Activated CD8-positive, alpha-beta memory T cell treated with anti-CD3 and anti-CD28 coated beads for 36 hours (primary cell): ENCODE results near the gene GAR1. TPM values are rescaled to one million over a fixed set of nuclear protein-coding genes. Genes with fewer than 3 reads are reported as not detected.
"Not testable (repeated sequence)": the region's sequence is repeated elsewhere in the genome, so short reads cannot be mapped to it uniquely, and the experiment has no call there.

ENCODE experiments used
- CTCF ChIA-PET: fragments of 350-600 bp; sonication (Branson Sonifier 250); formaldehyde crosslinking; loops from one replicate; lab custom pipeline; 2021; ENCODE audit warnings: antibody characterized with exemption; lab: Charles Lee
- POLR2A ChIA-PET: fragments of 350-600 bp; sonication (Branson Sonifier 250); formaldehyde crosslinking; loops from one replicate; lab custom pipeline; 2021; ENCODE audit warnings: antibody characterized with exemption; lab: Charles Lee
- total RNA-seq, 2 experiments: library from RNA; stranded (reverse); gene quantifications; one replicate each; pipeline ENCODE4 v1.2.3, GENCODE V29; 2021

The GAR1 gene
- 10 to 100 TPM; 57.7 to 58.7 TPM for total RNA-seq

DNA sequence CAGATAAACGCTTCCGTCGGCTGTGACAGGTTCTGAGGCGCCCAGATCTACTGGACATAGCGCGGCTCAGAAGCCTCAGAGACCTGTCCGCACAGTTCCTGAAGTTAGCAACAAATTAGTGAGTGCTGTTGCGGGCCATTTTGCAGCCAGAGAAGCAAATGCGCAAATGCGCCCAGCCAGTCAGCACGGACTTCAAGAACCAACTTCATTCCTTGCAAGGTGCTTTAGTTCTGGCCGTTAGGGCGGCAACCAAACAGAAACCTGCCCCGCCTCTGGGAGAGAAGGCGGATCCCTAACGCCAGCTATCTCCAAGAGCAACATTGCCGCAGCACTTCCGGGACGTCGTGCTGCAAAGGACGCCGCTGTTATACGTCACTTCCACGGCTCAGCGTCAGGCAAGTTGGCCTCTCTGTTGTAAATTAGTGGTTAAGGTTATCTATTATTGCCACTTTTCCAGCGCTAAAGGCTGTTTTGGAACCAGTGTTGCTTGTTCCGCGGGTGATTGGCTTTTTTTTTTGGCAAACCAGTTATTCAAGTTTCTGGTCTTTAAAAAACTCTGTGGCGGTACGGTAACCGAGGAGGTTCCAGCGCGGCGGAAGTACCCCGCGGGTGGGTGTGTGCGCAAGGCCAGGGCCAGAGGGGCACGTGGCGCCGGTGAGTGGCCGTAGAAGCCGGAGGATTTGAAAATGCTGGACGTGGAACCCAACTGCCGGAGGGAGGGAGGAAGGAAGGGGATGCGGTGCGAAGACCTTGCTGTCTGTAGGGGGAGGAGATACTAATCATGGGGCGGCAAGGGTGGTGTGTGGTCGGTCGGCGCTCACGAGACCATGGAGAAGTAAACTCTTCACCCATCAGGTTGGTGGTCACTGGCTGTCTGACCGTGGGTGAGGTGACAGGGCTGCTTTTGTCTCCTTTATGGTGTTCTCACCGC lies at the start of gene GAR1:
Gene GAR1 (plus strand): TSS at position 612 of the 931 bp plus-strand sequence. CDS start 403 bp downstream, outside the sequence.
- POLR2A ChIA-PET, result interaction anchor here (0.7 to 1.7 kb wide), 4 partner anchors 47 to 383 kb away, joined by 3 to 9 read pairs (median 4); partner anchors contain the start of gene PLA2G12A
- CTCF ChIA-PET, result no interaction called here

DNA sequence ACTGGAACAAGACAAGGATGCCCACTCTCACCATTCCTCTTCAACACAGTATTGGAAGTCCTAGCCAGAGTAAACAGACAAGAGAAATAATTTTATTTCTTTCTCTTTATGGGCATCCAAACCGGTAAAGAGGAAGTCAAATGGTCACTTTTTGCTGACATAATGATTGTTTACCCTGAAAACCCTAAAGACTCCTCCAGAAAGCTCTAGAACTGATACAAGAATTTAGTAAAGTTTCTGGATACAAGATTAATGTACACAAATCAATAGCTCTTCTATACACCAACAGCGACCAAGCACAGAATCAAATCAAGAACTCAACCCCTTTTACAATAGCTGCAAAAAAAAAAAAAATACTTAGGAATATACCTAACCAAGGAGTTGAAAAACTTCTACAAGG lies 33.5 kb upstream of the GAR1 start:
- POLR2A ChIA-PET, result not testable (repeated sequence)

DNA sequence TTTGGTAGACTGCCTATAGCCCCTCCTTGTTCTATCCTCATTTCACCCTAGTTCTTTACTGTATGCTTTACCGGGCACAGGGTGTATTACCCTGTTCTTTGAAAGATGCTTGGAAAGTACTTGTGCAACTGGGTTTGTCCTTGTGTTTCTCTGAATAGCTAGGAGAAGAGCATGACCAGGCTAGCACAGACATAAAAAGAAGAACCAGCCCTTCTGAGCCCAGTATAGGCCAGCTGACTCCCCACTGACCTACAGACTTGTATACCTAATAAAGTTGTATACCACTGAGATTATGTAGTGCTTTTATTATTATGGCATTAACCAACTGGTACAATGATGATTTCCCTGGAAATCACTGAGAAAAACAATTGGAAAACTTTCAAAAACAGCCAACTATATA lies 28.7 kb upstream of the GAR1 start:
- CTCF ChIA-PET, result no interaction called here
- POLR2A ChIA-PET, result no interaction called here

More for the DNA sequence above, 33.5 kb upstream of the GAR1 start:
- CTCF ChIA-PET, result not testable (repeated sequence)

DNA sequence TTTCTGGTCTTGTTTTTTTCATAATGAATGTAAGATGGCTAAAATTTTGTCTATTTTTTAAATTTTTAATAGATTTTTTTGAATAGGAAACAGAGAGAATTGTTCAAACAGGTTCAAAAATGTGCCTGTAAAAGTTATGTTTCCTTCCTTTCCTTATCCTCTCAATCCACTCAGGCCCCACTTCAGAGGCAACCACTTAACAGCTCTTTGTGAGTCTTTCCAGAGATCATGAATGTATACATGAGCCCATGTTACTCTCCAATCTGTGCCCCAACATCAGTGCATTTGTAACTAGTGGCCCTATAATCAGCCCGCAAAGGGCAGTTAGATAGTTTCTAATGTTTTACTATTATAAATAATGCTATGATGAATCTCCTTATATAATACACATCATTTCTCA lies 27.8 kb upstream of the GAR1 start:
- ChIA-PET CTCF (no interaction called here), POLR2A (no interaction called here)

DNA sequence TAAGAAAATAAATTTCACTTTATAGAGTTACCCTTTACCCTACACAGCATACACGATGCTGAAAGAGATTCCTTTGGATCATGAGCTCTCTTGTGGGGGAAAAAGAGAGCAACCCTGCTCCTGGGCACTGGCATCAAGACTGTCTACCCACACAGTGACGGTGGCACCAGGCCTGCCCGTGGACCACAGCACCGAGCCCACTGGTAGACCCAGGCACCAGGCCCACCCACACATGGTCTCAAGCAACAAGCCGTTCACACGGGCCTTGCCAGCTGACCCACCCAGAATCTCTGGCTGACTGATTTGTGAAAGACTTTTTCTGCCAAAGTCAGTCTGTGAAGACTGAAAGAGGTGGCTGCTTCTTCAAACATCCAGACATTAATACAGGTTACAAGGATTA lies 20.5 kb upstream of the GAR1 start:
- CTCF ChIA-PET, result interaction anchor here (0.6 kb wide), 1 partner anchor 1029 kb away, joined by 5 read pairs; no protein-coding TSS in a partner anchor

DNA sequence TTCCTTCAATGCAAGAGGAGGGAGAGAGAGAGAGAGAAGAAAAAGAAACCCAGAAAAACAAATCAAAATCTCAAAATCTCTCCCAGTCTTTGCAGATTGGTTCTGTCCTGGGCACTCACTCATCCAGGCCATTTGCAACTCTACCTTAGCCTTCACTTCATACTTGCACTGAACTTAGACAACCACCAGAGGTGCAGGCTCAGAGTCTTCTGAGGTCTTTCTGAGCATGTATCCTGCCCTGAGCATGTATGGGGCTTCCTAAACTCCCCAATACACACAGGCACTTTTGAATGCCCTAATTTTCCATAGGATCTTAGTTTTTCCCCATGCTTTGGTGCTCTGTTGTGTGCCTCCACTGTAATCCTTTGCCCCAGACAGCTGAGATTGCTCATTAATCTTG lies 16.7 kb upstream of the GAR1 start:
- CTCF ChIA-PET, result no interaction called here
- POLR2A ChIA-PET, result no interaction called here

More for the DNA sequence above, 20.5 kb upstream of the GAR1 start:
- POLR2A ChIA-PET, result no interaction called here

DNA sequence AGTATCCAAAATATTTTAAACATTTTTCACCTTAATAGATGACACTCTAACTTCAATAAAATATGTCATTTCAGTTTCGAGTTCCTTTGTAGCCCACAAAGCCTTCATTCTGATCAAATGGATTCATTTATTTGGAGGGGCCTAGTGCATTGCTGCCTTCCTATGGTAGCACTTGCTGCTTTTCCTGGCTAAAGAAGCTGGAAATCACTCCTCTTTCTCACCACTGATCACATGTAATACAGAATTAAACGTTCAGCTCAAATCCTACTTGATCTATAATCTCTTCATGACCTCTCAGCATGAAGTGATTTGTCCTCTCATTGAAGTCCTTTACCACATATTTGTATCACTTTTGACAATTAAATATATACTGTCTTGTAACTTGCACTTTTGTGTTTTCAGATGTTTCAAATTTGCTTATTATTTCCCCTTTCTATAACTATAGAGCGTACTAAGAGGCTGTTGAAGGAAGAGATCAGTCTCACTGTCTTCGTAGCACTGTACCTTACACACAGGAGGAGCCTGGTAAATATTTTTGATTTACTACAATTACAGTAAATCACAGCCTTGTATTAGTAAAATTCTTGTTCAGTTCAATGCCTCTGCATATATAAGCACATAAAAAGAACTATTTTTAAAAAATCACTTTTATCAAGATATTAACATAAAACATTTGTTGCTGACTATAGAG lies 14.3 kb upstream of the GAR1 start:
- POLR2A ChIA-PET, result no interaction called here
- CTCF ChIA-PET, result no interaction called here

DNA sequence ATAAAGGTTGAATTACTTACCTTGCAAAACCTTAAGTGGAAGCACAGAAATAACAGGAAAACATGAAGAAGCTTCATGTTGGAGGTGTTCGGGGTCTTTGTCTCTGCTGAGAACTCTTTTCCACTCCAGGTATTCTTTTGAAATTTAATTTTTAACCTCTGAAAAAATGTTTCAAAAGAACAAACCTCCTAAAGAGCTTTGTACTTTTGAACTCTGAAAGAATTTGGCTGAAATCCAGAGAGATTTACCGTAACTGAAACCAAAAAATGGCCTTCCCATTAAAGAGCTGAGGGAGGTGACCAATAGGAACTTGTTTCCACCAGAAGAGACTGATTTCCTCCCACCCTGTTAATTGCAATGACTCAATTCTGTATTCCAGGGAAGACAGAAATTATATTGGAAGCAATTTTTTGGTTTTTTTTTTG lies 13.7 kb upstream of the GAR1 start, which contains the start of gene CFI:
Gene CFI (minus strand): TSS at position 105 of the 425 bp plus-strand sequence. CDS start 28 bp downstream, at position 77.
- POLR2A ChIA-PET, result no interaction called here
- CTCF ChIA-PET, result no interaction called here

DNA sequence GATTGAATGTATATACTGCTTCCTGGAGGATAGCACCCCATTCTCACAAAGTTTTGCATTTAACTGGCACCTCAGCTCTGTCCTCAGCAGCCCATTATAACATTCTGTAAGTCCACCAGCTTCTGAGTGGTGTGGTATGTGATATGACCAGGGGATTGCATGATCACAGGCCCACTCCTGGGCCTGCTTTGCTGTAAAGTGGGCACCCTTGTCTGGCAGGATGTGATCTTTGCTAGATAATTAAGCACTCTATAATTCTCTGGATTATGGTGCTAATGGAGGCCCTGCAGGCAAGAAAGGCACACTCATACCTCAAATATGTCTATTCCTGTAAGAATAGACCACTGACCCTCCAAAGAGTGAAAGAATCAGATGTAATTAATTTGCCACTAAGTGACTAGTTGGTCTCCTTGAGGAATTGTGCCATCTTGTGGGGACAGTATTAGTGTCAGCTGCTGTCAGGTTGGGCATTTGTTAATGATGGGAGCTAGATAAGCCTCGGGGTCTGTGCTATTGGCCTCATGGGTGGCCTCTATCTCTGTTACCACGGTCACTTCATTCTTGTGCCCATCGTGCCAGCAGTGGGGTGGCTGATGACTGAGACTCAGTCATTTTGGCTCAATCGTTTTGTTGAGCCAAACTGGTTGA lies 11.5 kb upstream of the GAR1 start:
- CTCF ChIA-PET, result interaction anchor here (0.5 to 1.3 kb wide), 3 partner anchors 371 to 444 kb away, joined by 3 to 4 read pairs (median 3); partner anchors contain the start of gene SEC24B
- POLR2A ChIA-PET, result no interaction called here

DNA sequence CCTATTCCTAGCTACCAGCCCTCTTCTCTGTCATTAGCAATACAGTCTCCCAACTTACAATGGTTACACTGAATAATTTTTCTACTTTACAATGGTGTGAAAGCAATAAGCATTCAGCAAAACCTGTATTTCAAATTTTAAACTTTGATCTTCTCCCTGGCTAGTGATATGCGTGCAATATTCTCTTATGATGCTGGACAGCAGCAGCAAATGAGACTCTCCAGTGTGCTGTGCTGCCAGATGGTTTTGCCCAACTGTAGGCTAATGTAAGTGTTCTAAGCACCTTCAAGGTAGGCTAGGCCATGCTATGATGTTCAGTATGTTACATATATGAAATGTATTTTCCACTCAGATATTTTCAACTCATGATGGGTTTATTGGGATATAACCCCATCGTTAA lies 5.9 kb upstream of the GAR1 start:
- POLR2A ChIA-PET, result no interaction called here
- CTCF ChIA-PET, result interaction anchor here (0.7 kb wide), 1 partner anchor 72 kb away, joined by 3 read pairs; no protein-coding TSS in a partner anchor

DNA sequence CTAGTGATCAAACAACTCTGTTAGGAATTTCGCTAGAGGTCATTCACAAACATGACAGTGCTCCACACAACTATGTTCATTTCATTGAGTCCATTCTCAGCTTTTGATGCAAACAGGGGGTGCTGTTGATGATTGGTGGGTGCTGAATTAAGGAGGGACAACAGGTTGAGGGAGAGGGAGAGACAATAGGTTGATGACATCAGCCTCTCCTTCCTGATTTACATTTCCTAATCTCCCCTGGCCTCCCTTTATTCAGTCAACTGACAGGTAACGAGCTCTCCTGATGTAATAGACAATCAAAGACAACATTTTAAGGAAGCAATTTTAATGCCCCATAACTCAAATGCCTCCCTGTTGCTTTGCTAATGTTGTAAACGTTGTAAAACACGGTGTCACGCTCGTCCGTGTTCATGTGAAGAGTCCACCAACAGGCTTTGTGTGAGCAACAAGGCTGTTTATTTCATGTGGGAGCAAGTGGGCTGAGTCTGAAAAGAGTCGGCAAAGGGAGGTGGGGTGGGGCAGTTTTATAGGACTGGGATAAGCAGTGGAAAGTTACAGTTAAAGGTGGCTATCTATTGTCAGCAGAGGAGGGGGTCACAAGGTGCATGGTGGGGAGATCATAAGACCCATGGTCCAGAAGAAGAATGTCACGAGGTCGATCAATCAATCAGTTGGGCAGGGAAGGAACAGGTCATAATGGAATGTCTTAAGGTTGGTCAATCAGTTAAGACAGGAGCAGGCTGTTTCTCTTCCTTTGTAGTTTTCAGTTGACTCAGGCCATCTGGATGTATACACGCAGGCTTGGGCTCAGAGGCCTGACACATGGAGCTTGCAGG lies 4.8 kb upstream of the GAR1 start:
- CTCF ChIA-PET, result interaction anchor here (0.7 kb wide), 1 partner anchor 73 kb away, joined by 3 read pairs; no protein-coding TSS in a partner anchor
- POLR2A ChIA-PET, result no interaction called here

DNA sequence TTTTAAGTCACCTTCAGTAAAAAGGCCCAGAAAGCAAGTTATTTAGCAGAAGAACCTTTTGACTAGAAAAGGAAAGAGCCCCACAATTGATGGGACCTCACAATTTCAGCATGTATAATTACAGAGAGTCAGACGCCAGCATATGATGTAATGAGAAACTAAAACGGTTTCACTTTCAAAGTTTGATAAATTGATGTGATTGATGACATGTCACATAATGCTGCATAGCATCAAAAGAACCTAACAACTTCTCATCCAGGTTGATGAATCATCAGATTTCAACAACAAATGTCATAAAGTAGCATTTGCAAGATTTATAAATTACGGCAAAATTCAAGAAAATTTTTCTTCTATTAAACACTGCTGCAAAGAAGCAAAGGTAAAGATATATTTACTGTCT lies 3.9 kb upstream of the GAR1 start:
- CTCF ChIA-PET, result no interaction called here
- POLR2A ChIA-PET, result no interaction called here

DNA sequence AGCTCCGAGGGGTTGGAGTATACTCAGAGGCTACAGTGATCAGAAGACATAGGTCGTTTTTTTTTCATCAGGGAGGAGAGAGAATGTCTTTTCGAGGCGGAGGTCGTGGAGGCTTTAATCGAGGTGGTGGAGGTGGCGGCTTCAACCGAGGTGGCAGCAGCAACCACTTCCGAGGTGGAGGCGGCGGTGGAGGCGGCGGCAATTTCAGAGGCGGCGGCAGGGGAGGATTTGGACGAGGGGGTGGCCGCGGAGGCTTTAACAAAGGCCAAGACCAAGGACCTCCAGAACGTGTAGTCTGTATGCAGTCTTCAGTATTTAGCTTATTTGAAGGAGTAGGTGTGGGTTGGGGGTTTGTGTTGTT lies 500 bp downstream of the GAR1 start:
- CTCF ChIA-PET, result no interaction called here
- POLR2A ChIA-PET, result interaction anchor here (1.0 to 1.9 kb wide), 3 partner anchors 86 to 383 kb away, joined by 4 to 9 read pairs (median 4); partner anchors contain the start of genes PLA2G12A and SEC24B

DNA sequence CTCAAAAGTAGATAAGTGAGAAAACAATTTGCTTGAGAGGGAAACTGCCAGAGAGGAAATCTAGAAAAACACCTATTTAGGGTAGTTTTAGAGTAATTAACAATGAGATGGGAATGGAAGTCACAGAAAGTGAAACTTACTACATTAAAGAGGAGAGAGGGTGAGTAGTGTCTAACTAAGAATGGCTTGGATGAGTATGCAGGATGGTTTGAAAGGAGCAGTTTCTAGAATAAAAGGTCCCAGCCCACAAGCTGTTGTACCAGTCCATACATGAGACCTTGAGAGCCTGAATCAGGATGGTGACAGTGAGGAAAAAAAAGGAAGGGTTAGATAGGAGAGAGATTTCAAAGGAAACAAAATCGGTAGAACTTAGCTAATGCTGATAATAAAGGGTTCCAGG lies 1.3 kb downstream of the GAR1 start:
- ChIA-PET CTCF (no interaction called here), POLR2A (interaction anchor here (0.5 to 1.9 kb wide), 4 partner anchors 43 to 546 kb away, joined by 3 to 4 read pairs (median 4); partner anchors contain the start of gene SEC24B)

DNA sequence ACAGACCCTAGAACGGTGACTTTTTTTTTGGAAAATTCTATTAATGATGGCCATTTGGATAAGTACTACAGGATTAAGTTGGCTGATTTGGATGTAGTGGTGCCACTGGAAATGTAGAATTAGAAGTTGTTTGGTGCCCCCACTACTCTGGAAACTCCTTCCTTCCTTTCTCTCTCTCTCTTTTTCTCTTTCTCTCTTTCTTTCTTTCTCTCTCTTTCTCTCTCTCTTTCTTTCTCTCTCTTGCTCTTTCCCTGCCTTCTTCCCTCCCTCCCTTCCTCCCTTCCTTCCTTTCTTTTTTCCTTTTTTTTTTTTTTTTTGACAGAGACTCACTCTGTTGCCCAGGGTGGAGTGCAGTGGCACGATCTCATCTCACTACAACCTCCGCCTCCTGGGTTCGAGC lies 2.7 kb downstream of the GAR1 start:
- ChIA-PET POLR2A (no interaction called here), CTCF (no interaction called here)

DNA sequence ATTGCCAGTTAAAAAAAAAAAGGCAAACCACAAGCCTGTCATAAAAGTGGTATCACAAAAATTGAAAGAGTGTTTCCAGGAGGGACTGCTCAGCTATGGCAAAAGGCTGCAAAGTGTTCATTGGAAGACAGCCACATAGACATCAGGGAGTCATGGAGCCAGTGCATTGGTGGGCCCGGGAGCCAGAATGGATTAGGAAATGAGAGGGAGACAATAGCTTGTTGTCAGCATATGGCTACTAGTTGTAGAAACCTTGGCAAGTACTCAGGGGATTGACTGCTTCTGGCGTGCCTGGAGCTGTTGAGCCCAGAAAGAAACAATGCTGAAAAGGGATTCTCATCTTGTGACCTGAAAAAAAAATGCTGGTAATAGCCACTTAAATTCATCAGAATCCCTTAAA lies 5.0 kb downstream of the GAR1 start:
- ChIA-PET CTCF (interaction anchor here (1.4 kb wide), 1 partner anchor 396 kb away, joined by 3 read pairs; no protein-coding TSS in a partner anchor), POLR2A (no interaction called here)

DNA sequence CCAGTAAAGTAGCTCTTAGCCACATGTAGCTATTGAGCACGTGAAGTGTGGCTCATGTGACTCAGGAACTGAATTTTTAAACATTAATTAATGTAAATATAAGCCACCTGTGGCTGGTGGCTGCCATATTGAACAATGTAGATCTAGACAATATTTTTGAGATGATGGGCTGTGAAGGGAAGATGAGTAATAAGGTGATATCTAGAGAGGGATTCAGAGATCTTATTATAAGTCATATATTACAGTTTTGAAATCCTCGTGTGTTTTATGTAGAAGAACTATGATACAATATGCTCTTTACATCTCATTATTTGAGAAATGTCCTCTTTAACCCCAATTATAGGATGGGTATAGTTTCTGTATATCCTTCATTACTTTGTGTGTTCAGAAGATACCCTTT lies 5.6 kb downstream of the GAR1 start:
- POLR2A ChIA-PET, result no interaction called here
- CTCF ChIA-PET, result no interaction called here

DNA sequence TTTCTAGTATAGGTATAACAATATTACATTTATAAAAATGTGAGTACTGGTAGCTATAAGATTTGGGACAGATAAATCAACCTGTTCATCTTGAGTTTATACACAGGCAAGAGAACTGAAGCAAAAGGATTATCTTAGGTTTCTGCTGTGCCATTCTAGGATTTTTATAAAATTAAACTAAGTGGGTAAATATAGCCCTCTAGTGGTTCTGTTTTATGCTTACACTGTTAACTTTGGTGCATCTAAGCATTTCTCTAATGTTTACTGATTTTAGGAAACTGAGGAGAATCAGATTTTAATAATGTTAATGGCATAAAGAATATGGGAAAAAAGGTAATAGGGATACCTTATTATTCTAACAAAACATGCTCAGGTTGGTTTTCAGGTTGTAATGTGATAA lies 11.2 kb downstream of the GAR1 start:
- POLR2A ChIA-PET, result no interaction called here
- CTCF ChIA-PET, result no interaction called here
